GM12872 (cell line): ENCODE measurements around the gene PLGLB2.
"Not testable (repeated sequence)": the region's sequence is repeated elsewhere in the genome, so short reads cannot be mapped to it uniquely, and the experiment has no call there.

Source experiments
- CTCF ChIP-seq: IDR thresholded peaks from 3 replicates; pipeline ENCODE4 v1.5.1; 2011; ENCODE audit warnings: low read depth, mild to moderate bottlenecking, low read length, moderate library complexity; ENCODE audit not compliant: insufficient read depth

Gene PLGLB2

GRCh38 chr2:87747791-87748190 is at the start of gene PLGLB2:
TSS of gene PLGLB2 (plus strand) at chr2:87748087. CDS start at chr2:87748154, 67 bp downstream.
- not testable (repeated sequence) for TF ChIP-seq CTCF
